SH-SY5Y (cell line): ENCODE data around the gene TMPRSS3.

Experiments
- GATA2 ChIP-seq: IDR thresholded peaks from 2 replicates; pipeline ENCODE4 v1.6.1; 2011; ENCODE audit warnings: mild to moderate bottlenecking, low read depth, low read length
- GATA3 ChIP-seq: IDR thresholded peaks from 2 replicates; pipeline ENCODE4 v1.6.1; 2011; ENCODE audit warnings: low read depth, mild to moderate bottlenecking, low read length, moderate library complexity

DNA sequence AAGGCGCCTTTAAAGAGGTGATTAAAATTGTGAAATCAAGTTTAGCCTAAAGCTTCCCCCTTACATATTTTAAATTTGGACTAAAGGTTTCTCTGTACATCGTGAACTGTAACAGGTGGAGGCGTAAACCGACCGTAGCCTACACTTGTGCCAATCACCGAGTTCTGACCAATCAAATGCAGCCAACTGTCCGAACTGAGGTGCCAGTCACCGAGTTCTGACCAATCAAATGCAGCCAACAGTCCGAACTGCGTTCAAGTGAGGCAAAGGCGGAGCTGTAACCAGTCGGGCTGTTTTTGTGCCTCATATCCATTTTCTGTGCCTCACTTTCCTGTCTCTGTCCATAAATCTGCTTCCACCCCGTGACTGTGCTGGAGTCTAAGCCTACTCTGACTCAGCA lies 36.9 kb downstream of the TMPRSS3 start:
- TF ChIP-seq GATA2 (no peak), GATA3 (no peak)
